Skeletal muscle cell (primary cell): ENCODE measurements around the gene APBA2.
"Not testable (repeated sequence)": the region's sequence is repeated elsewhere in the genome, so short reads cannot be mapped to it uniquely, and the experiment has no call there.

Experiments used
- DNase-seq: peaks from one replicate; pipeline ENCODE4 v3.0.0-alpha.2; 2010; ENCODE audit warnings: low read depth
- H3K4me3 ChIP-seq: 2 replicates; pipeline ENCODE4 v1.5.1; 2011; ENCODE audit warnings: low read depth, mild to moderate bottlenecking, control low read depth, low read length, moderate library complexity

The APBA2 gene

DNA sequence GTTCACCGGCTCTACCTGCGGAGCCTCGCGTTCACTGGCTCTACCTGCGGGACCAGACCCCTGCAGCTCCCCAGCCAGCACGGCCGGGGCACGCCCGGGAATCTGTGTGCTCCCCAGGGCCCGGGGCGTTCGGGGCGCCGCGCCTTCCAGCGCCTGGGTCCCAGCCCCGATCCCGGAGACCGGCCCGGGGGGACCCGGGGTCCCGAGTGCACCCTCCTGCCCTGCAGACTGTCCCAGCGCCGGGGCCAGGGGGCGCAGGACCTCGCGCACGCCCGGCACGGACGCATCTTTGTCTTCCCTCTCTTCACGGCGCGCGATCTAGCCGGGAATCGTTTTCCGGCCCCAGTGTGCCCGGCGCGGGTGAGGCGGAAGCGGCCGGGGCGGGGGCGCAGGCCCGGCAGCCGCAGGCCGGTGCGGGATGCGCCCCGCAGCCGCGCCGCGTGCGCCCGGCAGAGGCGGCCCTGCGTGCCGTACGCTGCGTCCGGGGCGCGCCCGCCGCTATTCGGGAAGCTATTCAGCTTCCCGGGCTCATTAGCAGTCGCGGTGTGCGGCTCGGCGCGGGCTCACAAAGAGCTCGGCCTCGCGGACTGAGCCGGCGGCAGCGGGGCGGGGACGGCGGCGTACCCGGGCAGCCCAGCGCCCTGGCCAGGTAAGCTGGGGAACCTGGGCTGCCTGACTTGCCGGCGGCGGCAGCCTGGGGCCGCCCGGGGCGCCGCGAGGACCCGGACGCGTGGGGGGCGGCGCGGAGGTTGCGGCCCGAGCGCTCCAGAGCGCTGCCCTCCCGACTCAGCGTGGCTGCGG, at the start of gene APBA2:
TSS of gene APBA2 (plus strand) at position 345 of the 801 bp plus-strand sequence. CDS start 167,911 bp downstream, outside the sequence.
- no peak for DNase-seq
- peak within 1 kb of the TSS; percentile 72 for H3K4me3 ChIP-seq

DNA sequence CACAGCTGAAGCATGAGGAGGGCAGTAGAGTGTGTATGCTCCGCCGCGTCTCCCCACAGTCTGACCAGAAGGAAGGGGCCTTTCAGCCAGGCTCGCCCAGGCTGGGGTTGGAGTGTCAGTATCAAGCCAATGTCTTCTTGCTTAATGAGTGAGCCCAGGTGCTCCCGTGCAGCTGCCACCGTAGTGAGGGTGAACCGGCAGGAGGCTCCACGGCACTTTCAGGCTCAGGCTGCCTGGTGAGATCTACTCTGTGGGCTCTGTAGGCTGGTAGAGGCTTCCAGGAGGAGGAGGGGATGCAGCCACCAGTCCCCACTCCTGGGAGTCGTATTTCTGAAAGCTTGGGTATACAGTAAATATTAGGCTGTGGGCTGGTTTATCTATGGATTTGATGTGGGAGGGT, 45.5 kb upstream of the APBA2 start:
- H3K4me3 ChIP-seq: not testable (repeated sequence)

DNA sequence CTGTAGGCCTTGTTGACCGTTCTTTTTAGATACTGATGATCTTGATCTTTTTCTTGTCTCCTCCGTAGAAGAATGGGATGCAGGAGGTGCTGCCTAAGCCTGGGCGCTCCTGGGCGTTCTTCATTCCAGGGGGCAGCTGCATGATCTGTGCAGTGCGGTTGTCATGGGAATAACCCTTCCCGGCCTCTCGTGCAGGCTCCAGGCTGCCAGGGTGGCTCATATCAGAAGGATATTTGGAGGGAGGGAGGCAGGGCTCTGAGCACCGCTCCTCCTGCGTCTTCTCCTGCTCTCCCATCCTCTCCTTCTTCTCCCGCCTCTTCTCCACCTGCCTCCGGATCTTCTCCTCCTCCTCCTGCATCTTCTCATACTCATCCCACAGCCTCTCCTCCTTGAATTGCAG, 43.6 kb upstream of the APBA2 start:
- not testable (repeated sequence) for H3K4me3 ChIP-seq

More for the DNA sequence above, 45.5 kb upstream of the APBA2 start:
- DNase-seq: not testable (repeated sequence)

GRCh38 chr15:28843520-28843919, 42.3 kb upstream of the APBA2 start:
- not testable (repeated sequence) for DNase-seq

More for the DNA sequence above, 43.6 kb upstream of the APBA2 start:
- DNase-seq: not testable (repeated sequence)

DNA sequence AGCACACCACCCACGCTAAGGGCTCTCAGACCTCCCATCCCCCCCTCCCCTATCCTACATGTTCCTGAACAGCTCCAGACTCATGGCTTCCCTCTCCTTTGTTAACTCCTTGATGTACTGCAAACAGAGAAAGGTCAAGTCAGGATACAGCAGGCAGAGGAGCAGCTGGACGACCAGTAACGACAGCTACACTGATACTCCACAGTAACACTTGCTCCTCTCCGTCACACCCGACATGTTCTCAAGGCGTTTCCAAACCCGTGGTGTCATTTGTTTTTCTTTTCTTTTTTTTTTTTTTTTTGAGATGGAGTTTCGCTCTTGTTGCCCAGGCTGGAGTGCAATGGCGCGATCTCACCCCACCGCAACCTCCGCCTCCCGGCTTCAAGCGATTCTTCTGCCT, 41.6 kb upstream of the APBA2 start:
- not testable (repeated sequence) for DNase-seq, H3K4me3 ChIP-seq

More at GRCh38 chr15:28843520-28843919, 42.3 kb upstream of the APBA2 start:
- not testable (repeated sequence) for H3K4me3 ChIP-seq

- not testable (repeated sequence) for DNase-seq, H3K4me3 ChIP-seq
Observed at GRCh38 chr15:28847247-28847646, 38.5 kb upstream of the APBA2 start.

DNA sequence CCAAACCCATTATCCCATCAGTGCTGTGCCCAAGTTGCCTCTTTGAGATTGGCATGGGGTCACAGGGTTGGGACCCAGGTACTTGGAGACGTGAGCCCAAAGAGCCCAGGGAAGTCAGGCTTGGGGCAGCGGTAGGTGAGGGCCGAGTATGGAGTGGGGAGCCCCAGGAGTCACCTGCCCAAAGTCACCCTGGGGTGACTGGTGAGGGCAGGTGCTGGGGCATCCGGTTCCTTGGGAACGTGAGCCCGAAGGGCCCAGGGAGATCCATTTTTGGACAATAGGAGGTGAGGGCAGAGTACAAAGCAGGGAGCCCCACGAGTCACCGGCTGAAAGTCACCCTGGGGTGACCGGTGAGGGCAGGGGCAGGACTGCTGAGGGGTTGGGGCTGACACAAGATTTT, 37.8 kb upstream of the APBA2 start:
- H3K4me3 ChIP-seq, DNase-seq: not testable (repeated sequence)

GRCh38 chr15:28848521-28848920, 37.3 kb upstream of the APBA2 start, which contains the start of gene GOLGA6L7:
Gene GOLGA6L7 (minus strand): TSS chr15:28848644. CDS start chr15:28848549, 95 bp downstream.
- DNase-seq, H3K4me3 ChIP-seq: not testable (repeated sequence)

DNA sequence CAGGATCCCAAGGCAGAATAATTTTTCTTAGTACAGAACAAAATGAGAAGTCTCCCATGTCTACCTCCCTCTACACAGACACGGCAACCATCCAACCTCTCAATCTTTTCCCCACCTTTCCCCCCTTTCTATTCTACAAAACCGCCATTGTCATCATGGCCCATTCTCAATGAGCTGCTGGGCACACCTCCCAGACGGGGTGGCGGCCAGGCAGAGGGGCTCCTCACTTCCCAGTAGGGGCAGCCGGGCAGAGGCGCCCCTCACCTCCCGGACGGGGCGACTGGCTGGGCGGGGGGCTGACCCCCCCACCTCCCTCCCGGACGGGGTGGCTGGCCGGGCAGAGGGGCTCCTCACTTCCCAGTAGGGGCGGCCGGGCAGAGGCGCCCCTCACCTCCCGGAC, 36.5 kb upstream of the APBA2 start:
- H3K4me3 ChIP-seq, DNase-seq: not testable (repeated sequence)

- not testable (repeated sequence) for H3K4me3 ChIP-seq
Observed at GRCh38 chr15:28849766-28850165, 36.0 kb upstream of the APBA2 start.

DNA sequence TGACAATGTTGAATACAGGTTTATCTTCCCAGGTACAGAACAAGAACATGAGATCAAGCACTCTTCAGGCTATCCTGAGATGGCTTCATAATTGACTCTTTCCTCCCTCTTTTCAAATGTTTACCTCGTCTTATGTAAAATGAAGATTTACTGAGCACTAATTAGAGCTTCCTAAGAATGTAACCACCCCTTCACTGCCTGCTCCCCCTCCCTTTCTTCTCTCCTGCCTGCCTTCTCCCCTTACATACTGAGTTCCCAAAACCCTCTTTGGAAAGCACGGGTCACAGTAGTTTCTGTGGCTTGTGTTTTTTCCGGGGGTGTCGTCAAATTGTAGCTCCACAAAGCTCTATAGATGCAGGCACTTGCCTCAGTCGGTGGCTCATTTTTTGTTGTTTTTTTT, 32.1 kb upstream of the APBA2 start:
- DNase-seq, H3K4me3 ChIP-seq: not testable (repeated sequence)

More at GRCh38 chr15:28849766-28850165, 36.0 kb upstream of the APBA2 start:
- not testable (repeated sequence) for DNase-seq

- DNase-seq, H3K4me3 ChIP-seq: not testable (repeated sequence)
Observed at GRCh38 chr15:28854578-28854977, 31.2 kb upstream of the APBA2 start.

DNA sequence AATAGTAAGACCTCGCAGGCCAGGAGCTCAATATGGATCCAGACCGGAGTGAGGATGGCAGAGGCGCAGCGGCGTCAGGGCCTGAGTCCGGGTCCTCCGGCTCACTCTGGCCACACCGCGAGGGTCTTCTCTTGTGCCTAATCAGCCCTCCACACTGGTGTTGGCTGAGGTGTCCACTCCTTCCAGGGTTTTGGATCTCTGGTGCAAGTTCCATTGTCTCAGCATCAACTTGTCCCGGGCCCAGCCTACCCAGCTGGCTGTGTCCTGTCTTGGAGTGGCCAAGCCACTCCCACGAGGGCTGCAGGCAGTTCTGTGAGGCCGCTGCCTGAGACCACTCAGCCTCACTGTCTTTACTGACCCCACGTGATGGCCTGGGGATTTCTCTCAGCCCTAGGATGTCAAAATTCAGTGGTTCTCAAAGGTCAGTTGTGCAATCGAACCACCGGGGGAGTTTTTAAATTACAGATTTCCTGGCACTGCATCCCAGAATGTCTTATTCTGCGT, 24.7 kb upstream of the APBA2 start:
- DNase-seq: peak; percentile 38
- no peak overlapping the region for H3K4me3 ChIP-seq

- H3K4me3 ChIP-seq, DNase-seq: not testable (repeated sequence)
Observed at GRCh38 chr15:28861589-28862293, 24.0 kb upstream of the APBA2 start.

DNA sequence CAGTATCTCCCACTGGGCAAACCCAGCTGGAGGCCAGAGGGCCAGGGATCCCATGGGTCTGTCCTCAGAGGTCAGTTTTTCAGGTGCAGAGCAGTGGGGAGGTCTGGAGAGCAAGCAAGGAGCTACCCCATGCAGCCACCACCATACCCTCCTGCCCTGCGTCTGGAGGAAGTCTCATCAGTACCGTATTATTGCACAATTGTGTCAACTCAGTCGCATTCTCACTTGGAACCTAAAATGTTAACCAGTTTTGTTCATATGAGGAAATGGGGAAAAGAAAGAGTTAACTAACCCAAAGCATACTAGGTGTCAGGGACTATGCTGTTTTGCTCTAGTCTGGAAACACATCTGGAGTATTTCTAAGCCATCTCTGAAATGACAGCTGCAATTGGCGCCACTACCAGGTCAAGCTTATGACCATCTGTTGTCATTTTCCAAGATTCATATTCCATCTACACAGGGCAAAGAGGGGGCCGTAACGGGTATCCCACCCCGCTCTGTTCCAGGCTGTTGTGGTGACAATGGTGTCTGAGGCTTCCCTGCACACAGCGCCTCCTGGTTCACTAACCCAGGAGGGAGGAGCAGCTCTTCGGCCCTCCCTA, 16.9 kb upstream of the APBA2 start:
- DNase-seq: no peak
- no peak overlapping the region for H3K4me3 ChIP-seq

DNA sequence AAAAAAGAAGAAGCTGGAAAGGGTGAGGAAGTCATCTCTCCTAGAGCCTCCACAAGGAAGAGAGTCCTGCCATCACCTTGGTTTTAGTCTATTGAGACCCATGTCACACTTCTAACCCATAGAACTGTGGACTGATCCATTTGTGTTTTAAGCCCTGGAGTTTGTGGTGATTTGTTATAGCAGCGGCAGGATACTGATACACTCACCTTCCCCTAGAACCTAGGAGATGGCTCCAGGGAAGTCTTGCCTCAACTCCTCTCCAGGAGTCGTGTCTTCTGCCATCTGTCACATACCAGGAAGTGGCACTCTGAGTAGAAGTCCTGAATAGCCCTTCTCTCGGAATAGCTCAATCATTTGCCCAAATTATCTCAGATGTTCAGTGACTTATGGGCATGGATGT, 14.6 kb upstream of the APBA2 start:
- H3K4me3 ChIP-seq: no peak overlapping the region
- no peak for DNase-seq

DNA sequence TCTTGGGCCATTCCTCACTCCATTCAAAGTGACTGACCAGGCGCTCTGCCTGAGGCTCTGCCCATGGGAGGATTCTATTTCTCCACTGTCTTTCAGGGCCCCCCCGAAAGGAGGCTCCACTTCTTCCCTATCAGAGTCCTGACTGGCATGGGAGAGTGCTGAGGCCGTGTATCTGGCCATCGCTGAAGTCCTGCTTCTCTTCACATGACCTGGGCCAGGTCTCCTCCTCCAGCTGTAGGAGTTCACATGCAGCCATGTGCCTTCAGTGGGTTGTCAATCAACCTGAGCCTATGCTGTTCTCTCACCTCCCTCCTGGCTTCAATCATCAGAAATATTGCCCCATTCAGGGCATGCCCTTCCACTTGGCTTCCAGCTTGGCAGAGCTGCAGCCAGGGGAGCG, 12.8 kb upstream of the APBA2 start:
- no peak for DNase-seq
- H3K4me3 ChIP-seq: no peak overlapping the region

DNA sequence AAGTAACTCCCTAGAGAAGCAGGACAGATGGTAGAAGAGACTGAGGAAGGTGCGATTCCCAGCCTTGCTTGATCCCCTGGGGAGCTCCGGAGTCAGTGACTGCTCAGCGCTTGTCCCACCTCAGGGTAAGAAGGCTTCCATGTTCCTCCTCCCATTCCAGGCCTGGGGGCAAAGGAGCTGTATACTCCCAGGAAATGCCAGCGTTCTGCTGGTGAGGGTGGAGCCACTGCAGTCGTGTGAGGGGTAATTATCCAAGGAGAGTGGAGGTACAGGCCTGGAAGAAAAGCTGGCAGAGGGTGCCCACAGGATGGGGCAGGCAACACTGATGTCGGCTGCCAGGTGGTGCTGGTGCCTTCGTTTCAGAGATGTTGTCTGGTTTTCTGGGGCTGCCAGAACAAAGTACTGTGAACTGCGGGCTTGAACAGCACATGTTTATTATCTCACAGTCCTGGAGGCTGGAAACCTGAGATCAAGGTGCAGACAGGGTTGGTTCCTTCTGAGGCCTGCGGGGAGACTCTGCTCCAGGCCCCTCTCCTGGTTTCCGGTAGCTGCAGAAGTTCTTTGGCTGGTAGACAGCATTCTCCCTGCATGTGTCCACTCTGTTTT, 12.1 kb upstream of the APBA2 start:
- no peak for DNase-seq
- no peak overlapping the region for H3K4me3 ChIP-seq

DNA sequence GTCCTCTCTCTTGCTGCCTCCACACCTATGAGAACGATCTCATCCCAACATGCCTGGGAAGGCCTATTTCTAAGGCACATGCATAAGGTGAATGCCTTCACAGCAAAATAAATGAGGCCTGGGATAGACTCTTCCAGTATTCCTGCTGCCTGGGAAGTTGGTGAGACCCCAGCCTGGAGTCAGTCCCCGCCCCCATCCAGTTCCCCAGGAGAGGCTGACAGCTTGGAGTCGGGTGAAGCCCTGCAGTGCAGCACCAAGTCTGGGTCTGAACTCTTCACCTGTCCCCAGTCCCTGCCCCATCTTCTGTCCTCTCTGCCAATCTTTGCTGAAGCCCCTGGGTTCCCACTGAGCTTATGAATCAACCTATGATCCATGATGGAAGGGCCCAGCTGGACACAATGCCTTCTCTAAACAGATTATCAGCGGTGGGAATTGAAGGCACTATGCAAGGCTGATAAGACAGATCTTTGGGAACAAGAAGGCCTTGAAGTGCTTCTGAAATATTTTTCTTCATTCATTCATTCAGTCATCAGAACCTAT, 10.2 kb upstream of the APBA2 start:
- no peak overlapping the region for H3K4me3 ChIP-seq
- DNase-seq: no peak
